Thyroid gland (tissue), 4 donors: ENCODE results near the gene PHACTR1. TPM values are rescaled to one million over a fixed set of nuclear protein-coding genes. Genes with fewer than 3 reads are reported as not detected.

ENCODE experiments used
- DNase-seq, 2 donors: peaks; one replicate each; pipeline ENCODE4 v3.0.0-alpha.2; 2019
- H3K27ac ChIP-seq, 3 donors: fragments of 200-600 bp; sonication (generic); 1 replicate in 2 of 3; 2 replicates in 1 of 3; pipeline ENCODE4 v1.5.1; 2016 to 2019; ENCODE audit warnings: mild to moderate bottlenecking in 1 of 3, moderate library complexity in 1 of 3
- H3K27me3 ChIP-seq: fragments of 200-600 bp; sonication (generic); one replicate; pipeline ENCODE4 v1.5.1; 2019
- H3K36me3 ChIP-seq, 2 donors: fragments of 200-600 bp; sonication (generic); one replicate each; pipeline ENCODE4 v1.5.1; 2016 to 2019
- H3K4me1 ChIP-seq, 2 donors: fragments of 200-600 bp; sonication (generic); one replicate each; pipeline ENCODE4 v1.5.1; 2017 to 2019
- H3K4me3 ChIP-seq, 3 donors: fragments of 200-600 bp; sonication (generic); replicated peaks in 1 of 3; 1 replicate in 2 of 3; 2 replicates in 1 of 3; pipeline ENCODE4 v1.5.1; 2016; ENCODE audit warnings: mild to moderate bottlenecking in 1 of 3
- H3K9me3 ChIP-seq: fragments of 200-600 bp; sonication (generic); one replicate; pipeline ENCODE4 v1.5.1; 2017
- POLR2A ChIP-seq, 2 donors: fragments of 450-650 bp; IDR thresholded peaks; one replicate each; pipeline ENCODE4 v1.6.1; 2017; ENCODE audit warnings: antibody characterized with exemption in 2 of 2, mild to moderate bottlenecking in 2 of 2, moderate library complexity in 1 of 2
- WGBS, 2 donors: methylation state at CpG; one replicate each; pipeline ENCODE4 v1.1.5; 2017; 5-methylcytosine and 5-hydroxymethylcytosine counted together
- intact Hi-C: fragments of 100-400 bp; cut with DNase I; formaldehyde crosslinking; loops from one replicate; pipeline ENCODE4 v1.15.1; 2023
- total RNA-seq, 4 donors: library from RNA; depleted of rRNA; stranded (reverse); fragments of >200 nt; gene quantifications; one replicate each; pipeline ENCODE4 v1.2.3, GENCODE V29; 2016
- TF ChIP-seq, protein P1 (sequence below), 6 experiments: fragments of 200-600 bp in 3 of 6; fragments of 450-650 bp in 3 of 6; sonication (generic) in 3 of 6; IDR thresholded peaks; one replicate each; pipeline ENCODE4 v1.5.1; 2016 to 2019; ENCODE audit warnings: antibody characterized with exemption in 6 of 6, mild to moderate bottlenecking in 2 of 6, inconsistent platforms in 1 of 6, moderate library complexity in 1 of 6

The PHACTR1 gene
- total RNA-seq, 4 donors from 2014 or later: 2.9 to 8.6 (median 4.4) TPM

DNA sequence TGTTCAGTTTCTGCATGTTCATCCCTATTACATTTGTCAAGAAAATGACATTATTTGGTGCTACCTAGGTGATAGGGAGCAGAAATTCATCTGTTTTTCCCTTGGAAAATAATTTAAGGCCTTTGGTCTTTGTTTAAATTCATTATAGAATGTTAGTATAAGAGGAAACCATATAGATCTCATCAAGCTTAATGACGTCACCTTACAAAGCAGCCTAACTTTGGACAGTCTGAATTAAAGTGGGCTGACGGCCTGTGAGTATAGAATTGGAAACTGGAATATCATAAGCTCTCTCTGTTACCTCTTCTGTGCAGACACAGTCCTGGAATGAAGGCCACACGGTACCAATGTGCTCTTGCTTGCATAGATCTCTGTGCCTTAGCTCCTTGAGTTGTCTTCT lies 503.7 kb downstream of the PHACTR1 start:
- no peak overlapping the region for H3K27ac ChIP-seq
- TF ChIP-seq POLR2A (IDR thresholded peaks at IDR 0.05): no peak
- TF ChIP-seq, protein P1, sequence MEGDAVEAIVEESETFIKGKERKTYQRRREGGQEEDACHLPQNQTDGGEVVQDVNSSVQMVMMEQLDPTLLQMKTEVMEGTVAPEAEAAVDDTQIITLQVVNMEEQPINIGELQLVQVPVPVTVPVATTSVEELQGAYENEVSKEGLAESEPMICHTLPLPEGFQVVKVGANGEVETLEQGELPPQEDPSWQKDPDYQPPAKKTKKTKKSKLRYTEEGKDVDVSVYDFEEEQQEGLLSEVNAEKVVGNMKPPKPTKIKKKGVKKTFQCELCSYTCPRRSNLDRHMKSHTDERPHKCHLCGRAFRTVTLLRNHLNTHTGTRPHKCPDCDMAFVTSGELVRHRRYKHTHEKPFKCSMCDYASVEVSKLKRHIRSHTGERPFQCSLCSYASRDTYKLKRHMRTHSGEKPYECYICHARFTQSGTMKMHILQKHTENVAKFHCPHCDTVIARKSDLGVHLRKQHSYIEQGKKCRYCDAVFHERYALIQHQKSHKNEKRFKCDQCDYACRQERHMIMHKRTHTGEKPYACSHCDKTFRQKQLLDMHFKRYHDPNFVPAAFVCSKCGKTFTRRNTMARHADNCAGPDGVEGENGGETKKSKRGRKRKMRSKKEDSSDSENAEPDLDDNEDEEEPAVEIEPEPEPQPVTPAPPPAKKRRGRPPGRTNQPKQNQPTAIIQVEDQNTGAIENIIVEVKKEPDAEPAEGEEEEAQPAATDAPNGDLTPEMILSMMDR (IDR thresholded peaks at IDR 0.05): no peak
- H3K9me3 ChIP-seq: no peaks in the 10 kb centered on the region
- H3K4me1 ChIP-seq: peaks cover 0 to 6% of the 10 kb centered on the region in 2 donors
- no peak for DNase-seq
- H3K36me3 ChIP-seq: no peaks in the 10 kb centered on the region
- H3K27me3 ChIP-seq: no peaks in the 10 kb centered on the region
- 90 to 92% methylated on average over 3 of the region's 3 CpGs for WGBS, 2 donors
- H3K4me3 ChIP-seq: no peak overlapping the region
- intact Hi-C loops: no loop called here

DNA sequence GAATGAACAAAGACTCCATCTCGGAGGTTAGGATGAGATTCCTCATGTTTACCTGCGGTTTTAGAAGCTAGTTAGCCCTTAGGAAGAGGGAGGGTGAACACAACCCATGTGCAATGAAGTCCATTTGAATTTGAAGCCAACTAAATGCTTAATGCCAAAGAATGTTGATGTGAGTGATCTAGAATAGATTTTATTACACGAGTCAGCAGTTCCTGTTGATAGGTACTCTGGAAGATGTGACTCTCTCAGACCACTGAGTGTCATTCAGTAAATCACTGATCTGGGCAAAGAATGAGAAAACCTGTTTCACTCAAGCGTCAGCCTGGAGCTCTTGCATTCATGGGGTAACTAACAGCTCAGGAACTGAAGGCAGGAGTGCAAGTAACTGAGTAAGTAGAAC lies 505.5 kb downstream of the PHACTR1 start:
- Histone ChIP-seq H3K27me3 (no peaks in the 10 kb centered on the region), H3K9me3 (no peaks in the 10 kb centered on the region), H3K4me1 (peaks cover 0 to 6% of the 10 kb centered on the region in 2 donors), H3K4me3 (no peak overlapping the region), H3K27ac (no peak overlapping the region), H3K36me3 (no peaks in the 10 kb centered on the region)
- 82 to 84% methylated on average over 4 of the region's 4 CpGs for WGBS, 2 donors
- DNase-seq: no peak
- intact Hi-C loops: no loop called here
- TF ChIP-seq, protein P1 (IDR thresholded peaks at IDR 0.05): no peak
- TF ChIP-seq POLR2A (IDR thresholded peaks at IDR 0.05): no peak

DNA sequence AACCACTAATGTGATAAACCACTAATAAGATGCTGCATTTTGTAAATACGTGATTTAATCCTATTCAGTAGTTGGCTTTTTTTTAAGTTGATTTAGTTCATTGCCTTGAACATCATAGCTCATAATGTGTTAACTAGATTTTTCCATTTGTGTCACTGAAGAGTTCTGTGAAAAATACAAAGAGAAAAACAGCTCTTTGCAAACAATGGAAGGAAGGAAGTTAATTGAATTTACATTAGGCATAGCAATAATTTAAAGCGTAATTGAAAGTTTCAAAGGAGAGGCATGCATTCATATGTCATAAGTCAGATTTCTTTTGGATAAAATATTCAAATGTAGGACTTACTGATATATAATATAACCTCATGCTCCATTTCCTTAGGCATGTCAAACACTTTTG lies 509.5 kb downstream of the PHACTR1 start:
- H3K27me3 ChIP-seq: no peaks in the 10 kb centered on the region
- H3K36me3 ChIP-seq: no peaks in the 10 kb centered on the region
- no peak for DNase-seq
- no peak overlapping the region for H3K4me3 ChIP-seq
- intact Hi-C loops: no loop called here
- TF ChIP-seq, protein P1 (IDR thresholded peaks at IDR 0.05): no peak
- no peak for TF ChIP-seq POLR2A (IDR thresholded peaks at IDR 0.05)
- H3K27ac ChIP-seq: no peak overlapping the region
- no peaks in the 10 kb centered on the region for H3K4me1 ChIP-seq
- 80 to 83% methylated on average over 2 of the region's 2 CpGs for WGBS, 2 donors
- no peaks in the 10 kb centered on the region for H3K9me3 ChIP-seq

DNA sequence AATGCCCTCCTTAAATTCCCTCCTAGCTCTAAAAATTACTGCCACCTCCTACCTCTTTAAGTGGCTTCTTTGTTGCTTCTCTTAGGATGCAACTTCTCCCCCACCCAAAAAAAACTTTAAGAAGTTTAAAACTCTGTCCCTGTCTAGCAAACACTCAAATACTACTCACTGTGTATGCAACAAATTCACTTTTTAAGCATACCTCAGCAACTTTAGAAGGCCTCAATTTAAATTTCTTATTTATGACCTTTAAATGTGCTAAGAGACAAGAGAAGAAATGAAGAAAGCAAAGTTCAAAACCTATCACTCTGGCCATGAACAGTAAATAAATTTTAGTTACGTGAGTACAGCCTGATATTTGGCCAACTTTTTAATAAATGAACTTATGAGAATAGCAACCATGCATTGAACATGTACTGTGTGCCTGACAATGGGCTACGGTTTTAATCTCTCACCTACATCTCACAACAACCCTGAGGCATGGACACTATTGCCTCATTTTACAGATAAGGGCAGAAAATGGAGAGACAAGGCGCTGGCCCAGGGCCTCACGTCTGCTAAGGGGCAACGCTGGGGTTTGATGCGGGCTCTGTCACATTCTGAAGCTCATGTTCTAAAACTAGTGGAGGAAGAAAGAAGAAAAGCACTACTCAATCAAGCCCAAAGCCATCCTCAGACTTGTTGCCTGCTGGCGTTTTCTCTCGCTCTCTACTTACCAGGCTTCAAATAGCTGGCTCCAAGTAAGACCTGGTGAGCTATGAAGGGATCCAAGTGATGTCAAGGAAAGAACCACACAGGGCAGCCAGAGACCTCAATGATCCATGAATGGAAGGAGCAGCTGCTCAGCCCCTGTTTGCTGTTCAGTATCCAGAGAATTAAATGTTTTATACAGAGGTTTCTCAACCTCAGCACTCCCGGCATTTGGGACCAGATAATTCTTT lies 512.0 kb downstream of the PHACTR1 start:
- DNase-seq: no peak
- WGBS, 2 donors: 84 to 88% methylated on average over 9 of the region's 9 CpGs
- TF ChIP-seq, protein P1 (IDR thresholded peaks at IDR 0.05): no peak
- TF ChIP-seq POLR2A (IDR thresholded peaks at IDR 0.05): no peak

More for the DNA sequence above, 512.0 kb downstream of the PHACTR1 start:
- H3K27ac ChIP-seq: no peak overlapping the region
- H3K9me3 ChIP-seq: no peaks in the 10 kb centered on the region
- no peaks in the 10 kb centered on the region for H3K36me3 ChIP-seq
- H3K4me1 ChIP-seq: no peaks in the 10 kb centered on the region
- H3K27me3 ChIP-seq: no peaks in the 10 kb centered on the region
- intact Hi-C loops: no loop called here
- H3K4me3 ChIP-seq: no peak overlapping the region
